GM19239 (cell line): ENCODE data around the gene COBL.

Experiments used
- DNase-seq: peaks from one replicate; pipeline ENCODE4 v3.0.0; 2011; ENCODE audit warnings: low spot score; ENCODE audit not compliant: insufficient read length
- FAIRE-seq: peaks from 2 replicates; lab custom pipeline; 2011; peaks lifted over from hg19 to GRCh38; lab: Jason Lieb, UNC

COBL gene

GRCh38 chr7:51134013-51134441, 182.6 kb downstream of the COBL start:
- DNase-seq: no peak
- no peak for FAIRE-seq

GRCh38 chr7:51132661-51133060, 183.9 kb downstream of the COBL start:
- no peak for FAIRE-seq

GRCh38 chr7:51129527-51130472, 186.8 kb downstream of the COBL start:
- DNase-seq (no peak), FAIRE-seq (no peak)

More at GRCh38 chr7:51132661-51133060, 183.9 kb downstream of the COBL start:
- DNase-seq: no peak

GRCh38 chr7:51128545-51129435, 187.8 kb downstream of the COBL start:
- FAIRE-seq (no peak), DNase-seq (no peak)

- no peak for FAIRE-seq
- no peak for DNase-seq
These were observed 189.0 kb downstream of the COBL start for GRCh38 chr7:51127618-51127904.

GRCh38 chr7:51126813-51127617, 189.6 kb downstream of the COBL start:
- DNase-seq (no peak), FAIRE-seq (no peak)

GRCh38 chr7:51126324-51126723, 190.3 kb downstream of the COBL start:
- no peak for DNase-seq
- no peak for FAIRE-seq

GRCh38 chr7:51124321-51124720, 192.3 kb downstream of the COBL start:
- FAIRE-seq (no peak), DNase-seq (no peak)

GRCh38 chr7:51123322-51124019, 193.1 kb downstream of the COBL start:
- FAIRE-seq: no peak

GRCh38 chr7:51121931-51122425, 194.6 kb downstream of the COBL start:
- FAIRE-seq (no peak), DNase-seq (no peak)

More at GRCh38 chr7:51123322-51124019, 193.1 kb downstream of the COBL start:
- no peak for DNase-seq

- DNase-seq: no peak
These were observed 195.4 kb downstream of the COBL start for GRCh38 chr7:51121036-51121790.

GRCh38 chr7:51118628-51119027, 198.0 kb downstream of the COBL start:
- no peak for FAIRE-seq

More at GRCh38 chr7:51121036-51121790, 195.4 kb downstream of the COBL start:
- no peak for FAIRE-seq

GRCh38 chr7:51114501-51114900, 202.1 kb downstream of the COBL start:
- FAIRE-seq (no peak), DNase-seq (no peak)

More at GRCh38 chr7:51118628-51119027, 198.0 kb downstream of the COBL start:
- no peak for DNase-seq

- FAIRE-seq (no peak), DNase-seq (no peak)
These were observed 202.6 kb downstream of the COBL start for GRCh38 chr7:51113962-51114361.

- FAIRE-seq: no peak
- DNase-seq: no peak
These were observed 203.0 kb downstream of the COBL start for GRCh38 chr7:51113560-51113959.

- DNase-seq: no peak
- FAIRE-seq: no peak
These were observed 205.2 kb downstream of the COBL start for GRCh38 chr7:51111241-51111940.

- FAIRE-seq (no peak), DNase-seq (no peak)
These were observed 208.5 kb downstream of the COBL start for GRCh38 chr7:51108134-51108533.

- DNase-seq (no peak), FAIRE-seq (no peak)
These were observed 212.3 kb downstream of the COBL start for GRCh38 chr7:51104278-51104677.
